Skeletal muscle tissue (tissue), 4 donors: ENCODE data around the gene ZNF674. TPM values are rescaled to one million over a fixed set of nuclear protein-coding genes. Genes with fewer than 3 reads are reported as not detected.

Experiments used
- H3K27ac ChIP-seq: one replicate; pipeline ENCODE4 v1.7.0; 2013; ENCODE audit warnings: mild to moderate bottlenecking, low read depth, low read length, inconsistent platforms
- H3K27me3 ChIP-seq, 3 donors: one replicate each; pipeline ENCODE4 v1.7.0; 2013; ENCODE audit warnings: low read length in 3 of 3; ENCODE audit not compliant: control insufficient read depth in 3 of 3, insufficient read depth in 3 of 3
- H3K36me3 ChIP-seq, 3 donors: one replicate each; pipeline ENCODE4 v1.7.0; 2013; ENCODE audit warnings: low read length in 3 of 3; ENCODE audit not compliant: control insufficient read depth in 3 of 3, insufficient read depth in 3 of 3
- H3K4me1 ChIP-seq, 3 donors: one replicate each; pipeline ENCODE4 v1.7.0; 2013; ENCODE audit warnings: low read length in 3 of 3, mild to moderate bottlenecking in 3 of 3; ENCODE audit not compliant: control insufficient read depth in 3 of 3, insufficient read depth in 3 of 3
- H3K4me3 ChIP-seq, 3 donors: one replicate each; pipeline ENCODE4 v1.7.0; 2013; ENCODE audit warnings: low read length in 3 of 3
- H3K9ac ChIP-seq, 3 donors: one replicate each; pipeline ENCODE4 v1.7.0; 2013; ENCODE audit warnings: low read length in 3 of 3, mild to moderate bottlenecking in 3 of 3, moderate library complexity in 2 of 3, low read depth in 1 of 3
- H3K9me3 ChIP-seq, 3 donors: one replicate each; pipeline ENCODE4 v1.7.0; 2013; ENCODE audit warnings: low read length in 3 of 3; ENCODE audit not compliant: control insufficient read depth in 3 of 3
- total RNA-seq: library from RNA; depleted of rRNA; stranded (reverse); fragments of >200 nt; gene quantifications from one replicate; pipeline ENCODE4 v1.2.3, GENCODE V29; 2014
- donor health status: Osteomylitis.

ZNF674 gene
- total RNA-seq, 1 donor from 2014 or later, result 4.2 TPM

DNA sequence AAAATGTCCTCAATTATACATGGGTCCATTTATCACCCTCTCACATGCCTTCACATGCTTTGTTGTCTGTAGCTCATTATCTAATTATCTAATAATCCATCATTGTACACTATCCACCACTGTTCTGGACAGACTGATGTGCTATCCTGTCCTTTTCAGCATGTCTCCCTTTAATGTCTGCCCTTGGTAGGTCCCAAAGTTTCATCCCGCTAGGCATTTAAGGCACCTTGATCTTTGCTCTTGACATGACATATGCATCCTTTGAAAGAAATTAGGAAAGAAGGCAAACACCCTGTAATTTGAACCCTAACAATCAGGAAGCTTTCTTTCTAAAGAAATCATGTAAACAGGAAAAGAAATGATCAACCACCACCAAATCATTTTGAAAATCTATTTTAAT, 34.0 kb upstream of the ZNF674 start:
- no peaks in the 10 kb centered on the region for H3K36me3 ChIP-seq
- no peak overlapping the region for H3K9ac ChIP-seq
- peaks cover 0 to 9% (median 9%) of the 10 kb centered on the region in 3 donors for H3K27me3 ChIP-seq
- H3K4me1 ChIP-seq, result peaks cover 0 to 9% (median 0%) of the 10 kb centered on the region in 3 donors
- no peak overlapping the region for H3K4me3 ChIP-seq
- no peaks in the 10 kb centered on the region for H3K9me3 ChIP-seq
- no peak overlapping the region for H3K27ac ChIP-seq

DNA sequence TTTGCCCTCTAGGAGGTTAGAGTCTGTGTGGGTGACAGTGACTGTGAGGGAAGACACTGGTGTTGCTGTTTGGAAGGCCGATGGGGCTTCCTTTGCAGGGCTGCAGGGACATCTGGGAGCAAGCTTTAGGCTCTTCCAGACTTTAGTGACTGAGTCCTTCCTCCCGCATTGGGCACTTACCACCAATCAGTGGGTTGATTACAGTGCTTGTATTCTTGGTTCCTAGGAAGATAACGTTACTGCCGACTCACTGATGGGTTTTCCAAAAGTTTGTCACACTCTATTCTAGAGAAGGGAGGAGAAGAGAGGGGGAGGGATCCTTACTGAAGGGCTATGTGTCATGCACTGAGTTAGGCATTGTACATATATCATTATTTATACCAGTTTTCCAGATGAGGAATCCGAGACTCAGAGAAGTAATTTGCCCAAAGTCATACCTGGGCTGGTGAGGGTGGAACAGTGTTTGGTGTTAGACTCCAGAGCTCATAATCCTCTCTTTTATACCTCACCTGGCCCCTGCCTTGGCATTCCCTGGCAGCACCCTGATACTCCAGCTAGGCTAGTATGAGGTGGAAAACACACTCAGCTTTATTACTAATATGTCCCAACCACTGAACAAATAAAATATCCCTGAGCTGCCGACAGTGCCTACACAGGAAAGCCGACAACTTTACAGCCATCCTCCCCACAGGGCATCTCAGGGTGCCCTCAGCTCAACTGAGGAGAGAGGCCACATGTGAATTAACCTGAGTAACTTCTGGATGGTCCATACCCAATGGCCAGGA, 32.2 kb upstream of the ZNF674 start:
- Histone ChIP-seq H3K4me1 (peaks cover 0 to 9% (median 2%) of the 10 kb centered on the region in 3 donors), H3K36me3 (no peaks in the 10 kb centered on the region), H3K27ac (no peak overlapping the region), H3K27me3 (peaks cover 0 to 14% (median 11%) of the 10 kb centered on the region in 3 donors), H3K9ac (no peak overlapping the region), H3K4me3 (peak overlapping the region in 1 of 3 donors; percentile 14), H3K9me3 (no peaks in the 10 kb centered on the region)

DNA sequence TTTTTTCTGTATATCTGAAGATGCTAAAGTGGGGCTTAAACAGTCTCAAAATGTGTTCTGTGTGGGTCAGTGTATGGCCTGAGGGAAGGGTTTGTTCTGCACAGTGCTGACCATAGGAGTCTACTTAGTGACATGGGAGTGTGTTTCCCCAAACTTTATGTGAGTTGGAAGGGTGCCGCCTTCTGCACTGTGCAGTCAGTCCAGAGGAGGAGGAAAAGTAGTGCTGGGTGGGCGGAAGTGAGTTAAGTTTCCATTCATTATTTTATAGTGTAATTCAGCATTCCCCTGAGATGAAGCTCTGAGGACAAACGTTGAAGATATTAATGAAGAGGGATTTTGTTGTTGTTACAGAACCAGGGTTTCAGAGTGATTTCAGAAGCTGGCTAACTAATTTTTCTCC, 31.2 kb upstream of the ZNF674 start:
- H3K9ac ChIP-seq, result no peak overlapping the region
- H3K4me1 ChIP-seq, result peaks cover 0 to 9% (median 2%) of the 10 kb centered on the region in 3 donors
- H3K9me3 ChIP-seq, result no peaks in the 10 kb centered on the region
- peaks cover 0 to 21% (median 11%) of the 10 kb centered on the region in 3 donors for H3K27me3 ChIP-seq
- H3K27ac ChIP-seq, result no peak overlapping the region
- peak overlapping the region; percentile 12 to 70 (median 68) for H3K4me3 ChIP-seq
- H3K36me3 ChIP-seq, result no peaks in the 10 kb centered on the region

DNA sequence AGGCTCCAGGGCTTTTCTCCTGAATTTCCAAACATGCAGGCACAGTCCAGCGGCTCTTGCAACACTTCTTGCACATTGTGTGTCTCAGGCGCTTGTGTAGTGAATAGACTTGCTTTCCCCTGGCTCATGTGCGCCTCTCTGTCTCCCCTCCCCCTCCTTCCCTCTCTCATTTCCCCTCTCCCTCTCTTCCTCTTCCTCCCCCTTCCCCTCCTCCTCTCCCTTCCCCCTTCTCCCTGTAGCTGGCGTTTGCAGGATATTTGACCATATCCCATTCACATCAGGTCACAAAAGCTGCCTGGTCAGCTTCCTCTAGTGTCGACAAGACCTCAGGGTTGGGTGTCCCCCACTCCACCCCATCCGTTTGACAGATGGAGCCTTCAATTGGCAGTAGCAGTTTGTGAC, 30.8 kb upstream of the ZNF674 start:
- H3K27ac ChIP-seq, result no peak overlapping the region
- peaks cover 0 to 9% (median 2%) of the 10 kb centered on the region in 3 donors for H3K4me1 ChIP-seq
- H3K9me3 ChIP-seq, result no peaks in the 10 kb centered on the region
- H3K36me3 ChIP-seq, result no peaks in the 10 kb centered on the region
- peak overlapping the region; percentile 12 to 70 (median 68) for H3K4me3 ChIP-seq
- H3K9ac ChIP-seq, result peak overlapping the region in 1 of 3 donors; percentile 40
- H3K27me3 ChIP-seq, result peaks cover 0 to 21% (median 11%) of the 10 kb centered on the region in 3 donors

DNA sequence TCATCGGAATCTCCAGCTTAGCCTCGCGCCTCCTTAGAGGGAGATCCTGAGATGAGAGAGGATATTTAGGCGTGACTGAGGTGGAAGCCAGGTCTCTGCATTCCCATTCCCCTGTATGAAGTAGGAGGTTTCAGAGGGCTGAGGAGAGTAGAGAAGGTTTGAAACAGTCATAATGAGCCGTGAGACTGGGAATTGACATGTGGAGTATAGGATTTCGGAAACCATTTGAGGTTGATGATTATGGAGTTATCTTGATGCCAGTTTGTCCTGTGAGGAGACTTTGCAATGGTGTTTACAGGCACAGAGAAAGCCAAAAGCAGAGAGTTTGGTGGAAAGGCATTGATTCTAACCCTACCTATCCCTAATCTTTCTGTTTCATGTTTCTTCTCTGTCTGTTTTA, 30.4 kb upstream of the ZNF674 start:
- peaks cover 0 to 21% (median 11%) of the 10 kb centered on the region in 3 donors for H3K27me3 ChIP-seq
- no peaks in the 10 kb centered on the region for H3K9me3 ChIP-seq
- peak overlapping the region; percentile 60 to 70 (median 68) for H3K4me3 ChIP-seq
- H3K27ac ChIP-seq, result no peak overlapping the region
- H3K36me3 ChIP-seq, result no peaks in the 10 kb centered on the region
- H3K4me1 ChIP-seq, result peaks cover 0 to 9% (median 2%) of the 10 kb centered on the region in 3 donors
- H3K9ac ChIP-seq, result peak overlapping the region in 1 of 3 donors; percentile 40

DNA sequence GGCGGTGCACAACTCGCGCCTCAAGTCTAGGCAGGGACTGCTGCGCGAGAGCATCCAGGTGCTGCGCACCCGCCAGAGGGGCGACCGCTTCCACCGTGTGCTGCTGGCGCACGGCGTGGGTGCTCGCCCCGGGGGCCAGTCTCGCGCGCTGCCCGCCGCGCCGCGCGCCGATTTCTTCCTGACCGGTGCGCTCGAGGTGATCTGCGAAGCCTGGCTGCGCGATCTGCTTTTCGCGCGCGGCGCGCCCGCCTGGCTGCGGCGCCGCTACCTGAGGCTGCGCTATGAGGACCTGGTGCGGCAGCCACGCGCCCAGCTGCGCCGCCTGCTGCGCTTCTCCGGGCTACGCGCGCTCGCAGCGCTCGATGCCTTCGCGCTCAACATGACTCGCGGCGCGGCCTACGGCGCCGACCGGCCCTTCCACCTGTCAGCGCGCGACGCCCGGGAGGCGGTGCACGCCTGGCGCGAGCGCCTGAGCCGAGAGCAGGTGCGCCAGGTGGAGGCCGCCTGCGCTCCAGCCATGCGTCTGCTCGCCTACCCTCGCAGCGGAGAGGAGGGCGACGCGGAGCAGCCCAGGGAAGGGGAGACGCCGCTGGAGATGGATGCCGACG, 29.7 kb upstream of the ZNF674 start:
- Histone ChIP-seq H3K36me3 (no peaks in the 10 kb centered on the region), H3K4me3 (peak overlapping the region; percentile 60 to 70 (median 68)), H3K9me3 (no peaks in the 10 kb centered on the region), H3K4me1 (peaks cover 0 to 9% (median 2%) of the 10 kb centered on the region in 3 donors), H3K9ac (peak overlapping the region in 1 of 3 donors; percentile 33), H3K27ac (no peak overlapping the region), H3K27me3 (peaks cover 0 to 21% (median 11%) of the 10 kb centered on the region in 3 donors)

DNA sequence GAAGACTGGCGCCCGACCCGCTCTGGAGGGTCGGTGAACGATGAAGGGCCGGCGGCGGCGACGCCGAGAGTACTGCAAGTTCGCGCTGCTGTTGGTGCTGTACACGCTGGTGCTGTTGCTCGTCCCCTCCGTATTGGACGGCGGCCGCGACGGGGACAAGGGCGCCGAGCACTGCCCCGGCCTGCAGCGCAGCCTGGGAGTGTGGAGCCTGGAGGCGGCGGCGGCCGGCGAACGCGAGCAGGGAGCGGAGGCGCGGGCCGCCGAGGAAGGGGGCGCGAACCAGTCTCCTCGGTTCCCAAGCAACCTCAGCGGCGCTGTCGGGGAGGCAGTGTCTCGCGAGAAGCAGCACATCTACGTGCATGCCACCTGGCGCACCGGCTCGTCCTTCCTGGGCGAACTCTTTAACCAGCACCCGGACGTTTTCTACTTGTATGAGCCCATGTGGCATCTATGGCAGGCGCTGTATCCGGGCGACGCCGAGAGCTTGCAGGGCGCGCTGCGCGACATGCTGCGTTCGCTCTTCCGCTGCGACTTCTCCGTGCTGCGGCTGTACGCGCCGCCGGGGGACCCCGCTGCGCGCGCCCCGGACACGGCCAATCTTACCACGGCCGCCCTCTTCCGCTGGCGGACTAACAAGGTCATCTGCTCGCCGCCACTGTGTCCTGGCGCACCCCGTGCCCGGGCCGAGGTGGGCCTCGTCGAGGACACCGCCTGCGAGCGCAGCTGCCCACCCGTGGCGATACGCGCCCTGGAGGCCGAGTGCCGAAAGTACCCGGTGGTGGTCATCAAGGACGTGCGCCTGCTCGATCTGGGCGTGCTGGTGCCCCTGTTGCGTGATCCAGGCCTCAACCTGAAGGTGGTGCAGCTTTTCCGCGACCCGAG, 28.9 kb upstream of the ZNF674 start:
- Histone ChIP-seq H3K4me1 (peaks cover 0 to 9% (median 2%) of the 10 kb centered on the region in 3 donors), H3K27ac (no peak overlapping the region)

DNA sequence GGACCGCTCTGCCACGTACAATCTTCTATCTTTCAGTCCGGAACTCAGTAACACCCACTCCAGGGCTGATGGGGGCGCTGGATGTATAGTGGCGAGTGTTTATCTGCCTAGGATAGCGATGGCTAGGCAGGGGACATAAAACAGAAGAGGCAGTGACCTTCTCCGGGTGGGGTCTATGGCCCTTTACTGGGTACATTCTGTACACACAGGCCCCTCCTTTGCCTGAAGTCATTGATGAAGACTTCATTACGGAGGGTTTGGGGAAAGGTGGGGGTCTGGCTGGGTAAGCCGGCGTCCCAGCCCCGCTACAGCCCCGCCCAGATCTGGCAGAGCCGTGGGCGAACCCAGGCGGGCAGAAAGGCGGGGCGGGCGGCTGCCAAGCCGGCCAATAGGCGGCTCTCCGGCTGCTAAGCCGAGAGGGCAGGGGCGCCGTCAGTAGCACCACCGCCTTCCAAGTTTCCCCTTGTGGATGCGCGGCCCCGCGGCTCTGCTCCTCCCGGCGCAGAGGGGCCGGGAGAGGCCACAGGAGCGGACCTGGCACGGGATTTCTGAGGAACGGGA, 28.2 kb upstream of the ZNF674 start, which contains the start of gene CHST7:
Gene CHST7 (plus strand): TSS at position 435 of the 561 bp plus-strand sequence. CDS start 167 bp downstream, outside the sequence.
- no peak within 1 kb of the TSS for H3K27ac ChIP-seq
- H3K27me3 ChIP-seq, result peaks cover 0 to 21% (median 11%) of the 10 kb centered on the region in 3 donors
- H3K9ac ChIP-seq, result peak within 1 kb of the TSS in 2 of 3 donors; percentile 14 to 40
- no peaks in the 10 kb centered on the region for H3K36me3 ChIP-seq
- peaks cover 0 to 9% (median 2%) of the 10 kb centered on the region in 3 donors for H3K4me1 ChIP-seq
- peak within 1 kb of the TSS; percentile 60 to 70 (median 68) for H3K4me3 ChIP-seq
- H3K9me3 ChIP-seq, result no peaks in the 10 kb centered on the region

More for the DNA sequence above, 28.9 kb upstream of the ZNF674 start:
- Histone ChIP-seq H3K9ac (peak overlapping the region in 2 of 3 donors; percentile 14 to 40), H3K27me3 (peaks cover 0 to 21% (median 11%) of the 10 kb centered on the region in 3 donors), H3K4me3 (peak overlapping the region; percentile 60 to 70 (median 68)), H3K9me3 (no peaks in the 10 kb centered on the region), H3K36me3 (no peaks in the 10 kb centered on the region)

DNA sequence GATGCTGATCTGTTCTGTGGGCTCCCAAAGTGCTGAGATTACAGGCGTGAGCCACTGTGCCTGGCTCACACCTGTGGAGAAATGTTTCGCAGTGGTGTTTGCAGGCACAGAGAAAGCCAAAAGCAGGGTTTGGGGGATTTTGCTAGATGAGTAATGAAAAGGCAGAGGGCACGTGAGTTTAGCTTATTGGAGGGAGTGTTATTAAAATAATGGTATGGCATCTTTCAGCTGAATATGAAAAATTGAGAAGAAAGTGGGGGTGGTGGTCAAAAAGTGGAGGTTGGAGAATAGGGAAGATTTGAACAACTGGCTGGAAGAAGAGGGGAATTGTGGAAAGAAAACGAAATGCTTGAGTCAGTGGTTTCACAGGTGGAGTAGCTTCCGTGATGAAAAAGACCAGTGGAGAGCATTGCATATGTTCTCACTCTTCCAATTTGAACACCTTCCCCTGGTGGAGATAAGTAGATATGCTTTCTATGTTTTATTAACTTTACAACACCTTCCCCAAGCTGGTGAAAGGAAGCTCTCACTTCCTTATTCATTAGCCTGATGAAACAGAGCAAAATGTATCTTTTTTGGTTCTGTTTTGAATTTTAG, 27.2 kb upstream of the ZNF674 start:
- H3K36me3 ChIP-seq, result no peaks in the 10 kb centered on the region
- H3K4me1 ChIP-seq, result peaks cover 0 to 9% (median 2%) of the 10 kb centered on the region in 3 donors
- H3K9me3 ChIP-seq, result no peaks in the 10 kb centered on the region
- no peak overlapping the region for H3K4me3 ChIP-seq
- H3K9ac ChIP-seq, result no peak overlapping the region
- H3K27me3 ChIP-seq, result peaks cover 0 to 19% (median 11%) of the 10 kb centered on the region in 3 donors
- H3K27ac ChIP-seq, result no peak overlapping the region
